Glomerular visceral epithelial cell (primary cell): Measurements from ENCODE around the gene TLCD1.
"Not testable (repeated sequence)": the region's sequence is repeated elsewhere in the genome, so short reads cannot be mapped to it uniquely, and the experiment has no call there.

ENCODE experiments used
- DNase-seq: peaks from one replicate; pipeline ENCODE4 v3.0.0-alpha.2; 2016; ENCODE audit errors: extremely low spot score

Gene TLCD1

DNA sequence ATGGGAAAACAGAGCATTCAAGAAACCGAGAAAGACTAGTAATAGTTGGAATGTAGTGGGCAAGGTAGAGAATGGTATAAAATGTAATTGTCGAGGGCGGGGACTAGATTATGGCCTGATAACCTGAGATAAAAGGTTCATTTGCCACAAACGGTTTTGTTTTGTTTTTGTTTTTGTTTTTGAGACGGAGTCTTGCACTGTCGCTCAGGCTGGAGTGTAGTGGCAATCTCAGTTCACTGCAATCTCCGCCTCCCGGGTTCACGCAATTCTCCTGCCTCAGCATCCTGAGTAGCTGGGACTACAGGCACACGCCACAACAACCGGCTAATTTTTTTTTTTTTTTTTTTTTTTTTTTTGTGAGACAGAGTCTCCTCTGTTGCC, 3.9 kb upstream of the TLCD1 start:
- DNase-seq: no peak

DNA sequence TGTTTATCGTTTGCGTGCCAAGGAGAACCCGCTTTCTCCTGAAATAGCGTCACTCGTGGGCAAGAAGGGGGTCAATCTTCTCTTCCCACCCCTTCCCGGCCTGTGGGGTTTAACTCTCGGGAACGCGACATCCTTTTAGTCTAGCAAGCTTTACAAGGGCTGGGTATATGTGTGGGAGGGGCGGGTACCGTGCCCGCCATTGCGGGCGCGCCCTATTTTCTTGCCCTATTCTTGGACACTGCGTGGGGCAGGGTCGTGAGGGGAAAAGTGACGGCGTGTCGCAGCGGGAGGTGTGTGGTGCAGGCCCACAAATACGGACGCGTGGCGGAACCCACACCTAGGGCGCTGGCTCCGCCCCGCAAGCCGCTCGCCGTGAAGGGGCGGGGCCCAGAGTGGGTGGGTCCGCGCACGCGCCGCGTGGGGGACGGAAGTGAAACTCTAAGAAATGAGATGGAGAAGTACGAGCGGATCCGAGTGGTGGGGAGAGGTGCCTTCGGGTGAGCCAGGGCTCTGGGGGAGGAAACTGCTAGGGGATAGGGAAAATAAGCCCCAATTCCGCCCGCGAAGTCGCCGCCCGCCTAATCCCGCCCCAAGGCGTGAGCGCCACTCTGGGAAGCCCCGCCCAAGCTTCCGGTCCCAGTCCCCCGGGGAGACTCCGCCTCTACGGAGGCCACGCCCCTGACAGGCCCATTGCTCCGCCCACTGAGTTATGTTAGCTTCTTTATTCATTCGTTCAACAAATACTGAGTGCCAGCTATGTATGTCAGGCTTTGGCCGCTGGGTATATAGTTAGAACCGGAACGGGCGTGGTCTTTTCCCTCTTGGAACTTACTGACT, 2.5 kb upstream of the TLCD1 start, which contains the start of gene NEK8:
NEK8 (plus strand) TSS at position 425 of the 837 bp plus-strand sequence; CDS start at position 451, 26 bp downstream.
- DNase-seq: peak; percentile 96

DNA sequence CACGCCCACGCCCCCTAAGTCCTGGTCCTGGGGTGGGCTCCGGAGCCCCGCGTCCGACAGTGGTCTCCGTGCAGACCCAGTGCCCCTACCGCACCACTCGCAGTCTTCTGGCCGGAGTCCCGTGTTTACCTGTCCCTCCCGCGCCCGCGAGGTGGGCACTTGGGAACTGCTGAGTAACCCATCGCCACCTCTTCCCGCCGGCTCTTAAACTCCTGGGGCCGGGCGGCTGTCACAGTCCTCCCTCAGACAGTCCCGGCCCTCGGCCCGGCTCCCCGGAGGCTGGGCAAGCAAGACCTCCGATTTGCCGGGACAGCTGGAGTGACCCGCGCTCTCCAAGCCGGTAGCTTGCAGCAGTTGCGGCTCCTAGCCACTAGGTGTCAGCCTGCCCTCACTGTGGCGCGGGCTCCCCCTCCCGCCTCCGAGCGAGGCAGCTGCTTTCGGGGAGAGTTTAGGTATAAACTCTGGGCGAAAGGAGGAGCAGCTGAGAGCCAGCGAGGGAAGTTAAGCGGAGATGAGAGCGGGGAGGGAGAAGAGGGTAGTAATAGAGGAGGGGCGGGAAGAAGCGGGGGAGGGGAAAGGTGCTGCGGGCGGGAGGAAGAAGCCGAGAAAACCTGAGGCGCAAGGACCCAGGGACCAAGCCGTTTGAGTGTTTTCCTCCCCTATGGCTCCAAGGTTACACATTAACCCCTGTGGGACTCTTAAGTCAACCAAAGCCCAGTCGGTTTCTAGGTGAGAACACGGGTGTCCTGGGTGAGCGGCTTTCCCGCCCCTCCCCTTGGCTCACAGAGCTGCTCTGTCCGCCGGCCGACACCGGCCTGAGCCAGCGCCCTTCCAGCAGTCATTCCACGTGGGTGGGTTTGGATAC, 826 bp upstream of the TLCD1 start:
- peak; percentile 98 for DNase-seq

DNA sequence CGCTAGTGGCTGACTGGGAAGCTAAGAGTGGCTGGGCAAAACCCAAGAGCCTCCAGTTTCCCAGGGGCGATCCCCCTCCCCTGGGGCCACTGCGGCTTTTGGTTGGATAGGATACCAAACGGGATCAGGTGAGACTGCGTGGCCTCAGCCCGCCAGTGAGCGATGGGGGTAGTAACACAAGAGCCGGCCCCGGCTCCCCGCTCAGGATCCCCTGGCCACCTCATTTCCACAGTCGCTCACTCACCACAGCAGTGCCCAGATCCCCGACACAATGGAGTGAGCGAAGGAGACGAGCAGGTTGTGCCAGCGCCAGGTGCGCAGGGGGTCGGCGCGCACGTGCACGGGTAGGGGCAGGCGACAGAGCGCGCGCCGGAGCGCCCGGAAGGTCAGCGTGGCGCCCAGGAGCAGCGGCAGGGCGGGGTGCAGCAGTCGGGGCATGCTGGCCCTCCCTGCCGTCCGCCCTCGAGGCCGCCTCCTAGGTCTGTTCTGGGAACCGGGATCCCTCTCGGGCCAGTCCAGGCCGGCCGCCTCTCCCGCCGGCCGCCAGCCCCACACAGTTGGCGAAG, 290 bp downstream of the TLCD1 start:
- peak; percentile 91 for DNase-seq

DNA sequence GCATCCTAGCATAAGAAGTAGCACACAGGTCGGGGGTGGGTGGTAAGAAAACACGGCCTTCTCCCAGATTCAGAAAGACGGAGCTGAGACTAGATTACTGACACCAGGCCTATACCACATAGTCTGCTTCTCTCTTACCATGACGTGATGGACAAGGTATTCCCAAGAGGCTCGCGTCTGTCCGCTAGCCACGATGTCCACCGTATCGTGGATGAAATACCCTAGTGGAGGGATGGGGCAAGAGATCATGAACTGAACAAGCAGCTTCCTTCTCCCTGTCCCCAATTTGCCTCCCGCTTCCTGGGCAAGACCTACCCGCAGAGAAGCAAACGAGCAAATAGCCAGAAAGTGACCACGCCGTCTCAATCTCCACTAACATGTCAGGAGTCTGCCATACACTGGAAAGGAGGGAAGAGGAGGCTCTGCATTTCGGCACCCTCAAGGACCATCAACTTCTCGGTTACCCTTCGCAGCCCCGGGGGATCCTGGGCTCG, 820 bp downstream of the TLCD1 start:
- DNase-seq: peak; percentile 79

DNA sequence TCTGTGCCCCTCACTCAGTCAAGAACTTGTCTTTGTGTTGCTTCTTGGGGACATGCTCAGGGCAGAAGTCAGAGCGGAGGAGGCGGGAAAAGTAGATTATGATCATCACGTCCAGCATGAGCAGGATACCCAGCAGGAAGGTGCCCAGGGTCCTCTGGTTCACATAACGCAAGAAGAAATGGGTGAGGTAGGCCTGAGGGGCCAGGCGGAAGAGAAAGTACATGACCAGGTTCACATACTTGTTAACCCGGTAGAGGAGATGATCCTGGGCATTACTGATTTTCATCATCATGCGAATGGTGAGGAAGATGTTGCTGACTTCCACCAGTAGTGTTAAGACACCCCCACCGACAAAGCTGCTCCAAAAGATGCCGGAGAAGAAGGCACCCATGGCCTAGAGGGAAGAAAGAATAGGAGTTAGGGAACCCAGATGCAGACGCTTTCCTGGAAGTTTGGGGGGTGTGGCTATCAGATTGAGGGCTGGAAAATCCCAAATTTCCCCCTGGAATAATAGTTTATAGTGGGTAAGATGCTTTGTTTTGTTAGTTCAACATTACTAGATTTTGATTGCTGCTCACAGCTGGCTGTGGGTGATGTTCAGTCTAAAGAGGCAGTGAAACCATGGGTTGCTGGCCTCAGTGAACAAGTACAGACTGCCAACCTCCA, 1.4 kb downstream of the TLCD1 start:
- DNase-seq: no peak

DNA sequence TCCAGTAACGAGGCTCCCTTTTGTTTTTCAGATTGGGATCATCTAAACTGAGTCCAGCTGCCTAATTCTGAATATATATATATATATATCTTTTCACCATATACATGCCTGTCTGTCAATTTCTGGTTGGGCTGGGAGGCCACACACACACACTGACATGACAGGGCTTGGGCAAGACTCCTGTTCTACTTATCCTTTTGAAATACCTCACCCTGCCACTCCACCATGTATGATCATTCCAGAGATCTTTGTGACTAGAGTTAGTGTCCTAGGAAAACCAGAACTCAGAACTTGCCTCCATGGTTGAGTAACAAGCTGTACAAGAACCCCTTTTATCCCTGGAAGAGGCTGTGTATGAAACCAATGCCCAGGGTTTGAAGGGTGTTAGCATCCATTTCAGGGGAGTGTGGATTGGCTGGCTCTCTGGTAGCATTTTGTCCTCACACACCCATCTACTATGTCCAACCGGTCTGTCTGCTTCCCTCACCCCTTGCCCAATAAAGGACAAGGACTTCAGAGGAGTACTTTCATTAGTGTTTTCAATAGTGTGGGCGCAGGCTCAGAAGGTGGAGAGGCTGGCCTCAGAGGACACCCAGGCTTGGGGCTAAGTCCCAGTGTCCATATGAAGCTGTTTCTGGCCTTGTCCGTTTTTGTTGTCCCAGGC, 2.1 kb downstream of the TLCD1 start:
- not testable (repeated sequence) for DNase-seq

DNA sequence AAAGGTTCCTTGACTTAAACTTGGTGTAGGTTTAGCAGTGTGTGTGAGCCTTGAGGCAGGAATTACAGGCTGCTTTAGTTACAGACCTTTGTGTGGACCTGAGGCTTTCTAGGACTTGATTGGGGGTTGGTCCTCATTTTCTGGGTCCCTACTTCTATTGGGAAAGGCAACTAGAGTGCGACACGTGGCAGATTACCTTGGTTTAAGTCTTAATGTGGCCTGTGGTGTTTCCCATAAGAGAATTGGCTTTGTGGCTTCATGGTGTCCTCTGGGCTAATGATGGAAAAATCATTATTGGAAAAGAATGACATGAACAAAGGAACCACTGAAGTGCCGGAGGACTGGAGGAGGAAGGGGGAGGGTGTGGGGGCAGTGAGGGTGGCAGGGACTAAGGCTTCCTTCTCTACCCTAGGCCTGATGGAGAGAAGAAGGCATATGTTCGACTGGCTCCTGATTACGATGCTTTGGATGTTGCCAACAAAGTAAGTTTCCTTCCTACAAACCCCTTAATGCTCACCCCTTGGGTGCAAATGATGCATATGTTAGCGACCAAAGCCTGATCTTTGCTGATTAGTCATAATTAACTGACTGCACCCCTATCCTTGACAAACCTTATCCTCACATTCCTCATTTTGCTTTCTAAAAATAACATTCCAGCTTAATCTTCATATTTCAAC, 2.7 kb downstream of the TLCD1 start:
- no peak for DNase-seq

DNA sequence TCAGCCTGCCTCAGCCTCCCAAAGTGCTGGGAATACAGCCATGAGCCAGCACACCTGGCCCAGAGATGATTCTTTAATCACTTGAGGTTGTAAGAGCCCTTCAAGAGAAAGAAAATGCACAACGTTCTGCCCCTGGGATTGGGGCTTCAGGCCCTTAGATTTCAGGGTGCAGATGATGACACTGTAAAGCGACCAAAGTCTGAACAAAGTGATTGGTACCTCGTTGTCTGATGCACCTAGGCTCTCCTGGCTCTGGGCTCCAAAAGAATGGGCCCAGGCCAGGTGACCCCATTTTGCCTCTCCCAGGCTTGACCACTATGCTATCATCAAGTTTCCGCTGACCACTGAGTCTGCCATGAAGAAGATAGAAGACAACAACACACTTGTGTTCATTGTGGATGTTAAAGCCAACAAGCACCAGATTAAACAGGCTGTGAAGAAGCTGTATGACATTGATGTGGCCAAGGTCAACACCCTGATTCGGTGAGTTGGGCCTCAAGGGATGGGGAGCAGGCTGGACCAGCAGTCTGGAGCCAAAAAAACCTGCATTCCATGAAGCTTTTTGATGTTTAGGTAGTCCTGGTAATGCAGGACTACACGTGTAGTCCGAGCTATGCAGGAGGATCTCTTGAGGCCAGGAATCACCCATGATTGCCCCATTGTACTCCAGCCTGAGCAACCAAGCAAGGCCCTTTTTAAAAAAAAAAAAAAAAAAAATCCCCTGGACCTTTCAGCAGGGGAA, 3.4 kb downstream of the TLCD1 start:
- DNase-seq: no peak

DNA sequence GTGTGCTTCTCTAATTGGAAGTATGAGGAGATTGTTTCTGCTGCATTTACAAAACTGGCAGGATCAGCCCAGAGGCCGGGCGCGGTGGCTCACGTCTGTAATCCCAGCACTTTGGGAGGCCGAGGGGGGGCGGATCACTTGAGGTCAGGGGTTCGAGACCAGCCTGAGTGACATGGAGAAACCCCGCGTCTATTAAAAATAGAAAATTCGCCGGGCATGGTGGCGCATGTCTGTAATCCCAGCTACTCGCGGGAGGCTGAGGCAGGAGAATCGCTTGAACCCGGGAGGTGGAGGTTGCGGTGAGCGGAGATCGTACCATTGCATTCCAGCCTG, 5.1 kb downstream of the TLCD1 start:
- DNase-seq: not testable (repeated sequence)

DNA sequence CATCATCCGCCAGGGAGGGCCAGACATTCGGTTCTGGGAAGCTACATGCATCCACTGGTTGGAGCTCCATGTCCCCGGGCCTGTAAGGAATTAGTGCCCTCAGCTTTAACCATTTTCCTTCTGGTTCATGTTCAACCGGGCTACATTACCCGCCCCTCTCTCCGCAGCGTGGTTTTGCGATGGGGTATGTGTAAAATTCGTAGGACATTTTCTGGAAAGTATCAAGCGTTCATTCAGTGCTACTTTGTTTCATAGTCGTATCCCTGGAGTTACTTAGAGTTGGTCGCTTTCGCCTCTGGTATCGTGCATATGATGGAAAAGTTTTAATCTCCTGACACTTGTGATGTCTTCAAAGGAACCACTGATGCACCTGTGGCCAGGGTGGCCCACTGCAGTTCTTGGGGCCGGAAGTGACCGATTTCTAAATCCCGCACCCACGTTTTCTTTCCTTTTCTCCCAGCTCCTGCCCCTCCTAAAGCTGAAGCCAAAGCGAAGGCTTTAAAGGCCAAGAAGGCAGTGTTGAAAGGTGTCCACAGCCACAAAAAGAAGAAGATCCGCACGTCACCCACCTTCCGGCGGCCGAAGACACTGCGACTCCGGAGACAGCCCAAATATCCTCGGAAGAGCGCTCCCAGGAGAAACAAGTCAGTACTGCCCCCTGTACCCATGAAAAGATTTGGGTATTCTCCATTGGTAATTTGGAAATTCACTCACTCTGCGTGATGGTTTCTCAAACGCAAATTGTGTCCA, 5.6 kb downstream of the TLCD1 start:
- peak; percentile 25 for DNase-seq

DNA sequence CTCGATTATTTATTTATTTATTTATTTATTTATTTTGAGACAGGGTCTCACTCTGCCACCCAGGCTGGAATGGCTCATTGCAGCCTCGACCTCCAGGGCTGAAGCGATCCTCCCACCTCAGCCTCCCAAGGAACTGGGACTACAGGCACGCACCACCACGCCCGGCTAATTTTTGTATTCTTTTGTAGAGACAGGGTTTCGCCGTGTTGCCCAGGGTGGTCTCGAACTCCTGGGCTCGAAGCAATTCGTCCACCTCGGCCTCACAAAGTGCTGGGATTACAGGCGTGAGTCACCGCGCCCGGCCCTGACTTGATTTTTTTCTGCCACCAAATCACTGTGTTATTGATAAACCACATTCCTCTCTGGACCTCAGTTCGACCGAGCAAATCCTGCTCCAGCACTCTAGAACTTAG, 7.0 kb downstream of the TLCD1 start:
- DNase-seq: no peak

DNA sequence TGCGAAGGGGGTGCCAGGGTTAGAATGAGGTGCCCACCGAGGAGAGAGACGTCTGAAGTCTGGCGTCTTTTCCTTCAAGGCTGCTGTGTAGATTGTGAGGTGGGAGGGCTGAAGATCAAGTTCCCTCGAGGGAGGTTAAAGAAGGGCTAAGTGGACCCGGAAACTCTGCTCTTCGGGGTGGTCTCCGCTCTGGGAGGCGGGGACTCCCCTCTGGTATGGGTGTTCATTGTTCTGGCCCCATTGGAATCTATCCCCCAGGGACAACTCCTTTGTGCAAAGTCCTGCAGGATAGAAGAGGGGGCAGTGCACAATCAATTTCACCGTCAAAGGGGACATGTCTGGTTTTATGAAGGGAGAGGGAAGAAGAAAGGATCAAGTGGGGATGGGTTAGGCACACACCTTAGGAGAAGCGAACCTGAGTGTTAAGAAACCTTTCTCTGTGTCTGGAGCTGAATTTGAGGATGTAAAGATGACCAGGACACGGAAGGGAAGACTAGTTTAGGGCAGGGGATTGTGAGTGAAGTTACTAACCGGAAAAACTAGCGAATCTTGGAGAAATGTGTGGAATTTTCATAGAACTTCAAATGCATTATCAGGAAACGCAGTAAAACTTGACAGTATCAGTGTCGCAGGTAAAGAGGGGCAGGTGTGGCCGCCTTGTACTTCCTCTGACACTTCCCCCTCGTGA, 7.6 kb downstream of the TLCD1 start:
- DNase-seq: no peak

DNA sequence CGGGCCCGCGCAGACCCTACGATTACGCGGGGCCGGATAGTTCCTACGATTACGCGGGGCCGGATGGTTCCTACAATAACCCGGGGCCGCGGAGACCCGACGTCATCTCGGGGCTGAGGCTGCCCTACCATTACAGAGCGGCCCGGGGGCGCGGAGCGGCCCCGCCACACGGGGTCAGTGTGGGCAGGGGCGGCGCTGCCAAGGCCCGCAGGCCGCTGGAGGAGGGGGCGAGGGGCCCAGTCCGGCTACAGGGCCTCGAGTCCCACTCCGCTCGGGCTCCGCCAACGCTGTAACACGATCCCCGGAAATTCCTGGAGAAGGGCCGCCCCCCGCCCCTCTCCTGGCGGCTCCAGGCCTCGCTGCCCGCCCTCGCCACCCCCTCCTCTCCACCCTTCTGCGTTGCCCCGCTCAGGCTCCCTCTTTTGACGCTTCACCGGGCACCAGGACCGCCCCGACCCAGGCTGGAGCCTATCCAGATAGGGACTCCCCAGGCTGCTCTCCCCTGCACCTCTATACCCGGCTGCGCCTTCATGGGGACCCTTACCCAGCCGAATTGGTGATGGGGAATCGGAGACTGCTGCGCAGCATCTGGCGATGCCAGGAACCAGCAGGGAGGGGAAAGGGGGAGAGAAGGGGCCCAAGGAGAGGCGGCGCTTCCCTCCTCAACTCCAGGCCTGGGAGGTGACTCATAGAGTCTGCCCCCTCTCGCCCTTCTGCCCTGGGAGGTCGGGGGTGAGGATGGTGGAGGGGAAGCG, 8.3 kb downstream of the TLCD1 start, which contains the start of gene RAB34:
RAB34 (minus strand) TSS at position 291 of the 755 bp plus-strand sequence. CDS start 602 bp downstream, outside the sequence.
- DNase-seq: peak; percentile 92

DNA sequence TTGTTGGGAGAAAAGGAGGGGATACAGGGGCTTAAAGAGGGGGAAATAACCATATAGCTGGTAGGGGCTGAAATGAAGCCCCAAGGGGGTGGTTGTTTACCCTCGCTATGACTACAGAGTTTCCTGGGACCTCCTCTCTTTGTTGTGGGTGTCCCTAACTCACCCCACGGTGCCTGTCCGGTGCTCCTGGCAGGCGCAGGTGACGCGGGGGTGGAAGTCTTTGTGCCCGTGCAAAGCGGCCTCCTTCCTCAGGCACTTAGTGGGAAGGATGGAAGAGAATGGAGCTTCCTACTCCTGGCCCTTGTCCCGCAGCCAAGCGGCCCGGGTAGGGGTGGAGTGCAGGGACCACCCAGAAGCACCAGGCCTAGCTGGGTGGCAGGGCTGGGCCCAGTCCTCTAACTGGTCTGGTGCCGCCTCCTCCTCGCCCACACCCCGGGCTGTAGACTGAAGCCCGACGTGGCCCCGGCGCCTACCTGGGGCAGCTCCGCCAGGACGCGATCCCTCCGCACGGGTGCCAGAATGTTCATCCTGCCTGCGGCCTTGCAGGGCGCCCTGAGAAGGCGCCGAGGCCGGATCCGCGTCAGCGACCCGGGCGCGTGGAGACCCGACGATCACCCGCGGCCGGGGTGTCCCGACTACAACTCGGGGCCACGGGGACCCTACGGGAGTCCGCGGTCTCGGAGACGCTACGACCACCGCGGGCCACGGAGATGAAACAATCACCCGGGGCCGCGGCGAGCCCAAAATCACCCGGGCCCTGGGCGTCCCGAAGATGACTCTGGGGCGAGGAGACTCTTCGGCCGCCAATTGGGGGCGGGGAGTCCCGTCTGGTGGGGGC, 9.1 kb downstream of the TLCD1 start:
- peak; percentile 40 for DNase-seq

DNA sequence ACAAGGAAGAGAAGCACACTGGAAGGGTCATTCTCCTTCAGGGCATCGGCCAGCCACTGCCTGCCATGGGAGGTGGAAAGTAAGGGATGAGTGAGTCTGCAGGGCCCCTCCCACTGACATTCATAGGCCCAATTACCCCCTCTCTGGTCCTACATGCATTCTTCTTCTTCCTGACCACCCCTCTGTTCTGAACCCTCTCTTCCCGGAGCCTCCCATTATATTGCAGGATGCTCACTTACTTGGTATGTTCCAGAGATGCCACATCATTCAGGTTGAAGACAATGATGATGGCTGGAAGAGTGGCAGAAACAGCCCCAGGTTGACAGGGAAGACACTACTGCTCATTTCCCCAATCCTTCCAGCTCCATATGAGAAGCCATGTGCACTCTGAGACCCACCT, 10.8 kb downstream of the TLCD1 start:
- DNase-seq: no peak

DNA sequence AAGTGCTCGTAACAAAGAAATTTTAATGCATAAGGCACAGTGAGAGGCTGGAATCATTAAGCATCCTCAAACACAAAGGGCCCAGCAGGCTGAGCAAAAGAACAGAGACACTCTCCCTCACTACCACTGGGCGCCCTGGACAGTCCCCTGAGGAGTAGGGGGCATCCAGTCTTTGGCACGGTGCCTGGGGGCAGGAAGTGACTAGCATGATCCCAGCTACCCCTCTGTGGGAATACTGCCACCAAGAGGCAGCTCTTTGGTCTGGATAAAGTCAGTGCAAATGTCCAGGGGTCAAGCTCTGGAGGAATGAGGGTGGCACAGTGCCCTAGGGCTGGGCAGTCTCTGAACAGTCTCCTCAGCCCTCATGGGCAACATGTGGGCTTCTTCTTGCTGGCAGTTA, 11.8 kb downstream of the TLCD1 start:
- DNase-seq: no peak
